ENCODE measurements around the gene FARS2. TPM values are rescaled to one million over a fixed set of nuclear protein-coding genes. Genes with fewer than 3 reads are reported as not detected.

Gene FARS2
- total RNA-seq, 5 donors from 2014 or later (not counting 1 experiment from before 2014, with no cell fraction given): 17.9 to 24.2 (median 20.3) TPM

DNA sequence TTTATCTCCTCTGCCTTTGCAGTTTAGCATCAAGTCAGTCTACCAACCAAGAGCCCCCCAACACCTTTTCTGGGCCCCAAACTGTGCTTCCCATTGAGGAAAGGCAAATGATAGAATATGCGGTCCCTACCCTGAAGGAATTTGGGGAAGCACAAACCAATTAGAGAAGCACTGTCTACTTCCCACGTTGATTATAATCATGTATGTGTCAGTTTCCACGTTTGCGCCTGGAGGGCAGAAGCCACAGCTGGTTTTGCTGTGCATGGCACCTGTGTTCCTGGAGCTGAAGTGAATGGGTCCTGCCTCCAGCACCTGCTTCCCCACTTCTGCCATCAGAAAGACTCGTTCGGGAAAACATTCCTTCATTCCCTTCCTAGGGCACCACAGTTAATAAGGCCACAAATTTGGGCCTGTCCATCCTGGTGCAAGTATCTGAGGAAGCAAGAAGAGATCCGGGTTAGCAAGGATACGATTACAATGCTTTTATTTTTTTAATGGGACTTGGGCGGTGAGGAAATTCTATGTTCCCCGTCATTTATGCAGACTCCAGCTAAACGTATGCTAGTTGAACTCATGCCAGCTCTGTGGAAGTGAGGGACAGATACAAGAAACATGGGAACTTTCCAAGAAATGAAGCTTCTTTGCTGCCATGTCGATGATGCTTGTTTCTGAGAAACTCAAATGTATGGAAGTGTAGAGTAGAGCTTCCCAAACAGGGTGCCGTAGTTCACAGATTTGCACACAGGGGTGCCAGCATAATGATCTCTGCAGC is 411.9 kb downstream of the FARS2 start:
- POLR2A ChIA-PET: no interaction called here
- Histone ChIP-seq H3K4me1 (ENCODE audit: control insufficient read depth in 1 of 2, extremely low read depth in 1 of 2, insufficient read depth in 2 of 2, low read length in 2 of 2) (peaks cover 26 to 34% of the 10 kb centered on the region in 2 experiments), H3K4me3 (ENCODE audit: control insufficient read depth in 1 of 2, extremely low read depth in 1 of 2, low read length in 1 of 2) (no peak overlapping the region), H3K27me3 (replicated peaks in 1 of 2; ENCODE audit: control insufficient read depth in 2 of 2, extremely low read depth in 1 of 2, insufficient read depth in 2 of 2, low read length in 1 of 2) (no peaks in the 10 kb centered on the region), H3K9me3 (no peaks in the 10 kb centered on the region), H3K36me3 (ENCODE audit: control insufficient read depth in 2 of 2, extremely low read depth in 1 of 2, insufficient read depth in 1 of 2, low read length in 1 of 2) (no peaks in the 10 kb centered on the region), H3K27ac (ENCODE audit: low read length) (no peak overlapping the region)
- CTCF ChIA-PET: no interaction called here
- no peak overlapping the region for H3K4me3 Mint-ChIP-seq
- ATAC-seq (replicated peaks in 1 of 4) (no peak), DNase-seq (no peak)
- 91% methylated on average over 10 of the region's 13 CpGs for WGBS (ENCODE audit: insufficient coverage)
- H3K27me3 Mint-ChIP-seq: no peaks in the 10 kb centered on the region
- peaks cover 11% of the 10 kb centered on the region for H3K36me3 Mint-ChIP-seq
- H3K4me1 Mint-ChIP-seq: peaks cover 39 to 42% (median 41%) of the 10 kb centered on the region in 3 donors
- no peaks in the 10 kb centered on the region for H3K9me3 Mint-ChIP-seq
- H3K27ac Mint-ChIP-seq: no peak overlapping the region

DNA sequence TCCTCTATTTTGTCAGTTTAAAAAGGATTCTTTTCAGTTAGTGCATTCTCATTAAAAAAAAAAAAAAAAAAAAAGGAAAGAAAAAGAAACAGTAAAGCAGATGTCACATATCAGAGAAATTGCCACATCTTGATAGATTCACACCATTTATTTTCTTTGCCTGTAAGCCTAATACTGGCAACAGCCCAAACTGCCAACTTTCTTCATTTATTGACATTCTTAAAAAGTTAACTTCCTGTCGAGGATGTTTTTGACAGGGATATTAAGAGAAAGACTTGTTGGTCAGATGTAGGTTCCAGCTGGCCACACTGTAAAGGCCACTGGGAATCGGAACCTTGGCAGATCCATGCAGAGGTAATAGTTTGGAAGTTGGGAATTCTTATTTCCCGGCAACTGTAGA is 412.8 kb downstream of the FARS2 start:
- ChIA-PET POLR2A (no interaction called here), CTCF (no interaction called here)
- H3K36me3 ChIP-seq (ENCODE audit: control insufficient read depth in 2 of 2, extremely low read depth in 1 of 2, insufficient read depth in 1 of 2, low read length in 1 of 2): no peaks in the 10 kb centered on the region
- H3K27me3 ChIP-seq (replicated peaks in 1 of 2; ENCODE audit: control insufficient read depth in 2 of 2, extremely low read depth in 1 of 2, insufficient read depth in 2 of 2, low read length in 1 of 2): no peaks in the 10 kb centered on the region
- Mint-ChIP-seq H3K4me3 (no peak overlapping the region), H3K27ac (no peak overlapping the region), H3K9me3 (no peaks in the 10 kb centered on the region), H3K4me1 (peaks cover 35 to 44% (median 41%) of the 10 kb centered on the region in 3 donors), H3K36me3 (peaks cover 11% of the 10 kb centered on the region), H3K27me3 (no peaks in the 10 kb centered on the region)
- ATAC-seq (replicated peaks in 1 of 4) (no peak), DNase-seq (no peak)
- H3K9me3 ChIP-seq: no peaks in the 10 kb centered on the region
- WGBS (ENCODE audit: insufficient coverage): 75% methylated on average over 1 of the region's 3 CpGs
- H3K27ac ChIP-seq (ENCODE audit: low read length): no peak overlapping the region
- H3K4me1 ChIP-seq (ENCODE audit: control insufficient read depth in 1 of 2, extremely low read depth in 1 of 2, insufficient read depth in 2 of 2, low read length in 2 of 2): peaks cover 19 to 33% of the 10 kb centered on the region in 2 experiments
- H3K4me3 ChIP-seq (ENCODE audit: control insufficient read depth in 1 of 2, extremely low read depth in 1 of 2, low read length in 1 of 2): no peak overlapping the region

DNA sequence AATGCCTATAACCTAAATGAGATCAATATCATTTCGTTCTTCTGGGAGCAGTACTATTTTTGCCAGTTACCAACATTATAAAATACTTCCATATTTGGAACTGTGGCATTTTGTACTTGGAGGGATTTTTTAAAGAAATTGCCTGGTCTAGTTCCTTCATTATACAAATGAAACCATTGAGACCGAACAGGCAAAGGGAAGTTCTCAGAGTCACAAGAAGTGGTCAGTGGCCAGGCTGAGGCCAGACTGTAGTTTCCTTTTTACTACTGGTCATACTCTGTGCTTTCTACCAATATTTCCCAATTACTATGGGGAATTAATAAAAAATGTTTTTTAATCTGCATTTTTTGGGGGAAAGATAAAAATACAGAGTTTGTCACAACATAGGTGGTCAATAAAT is 413.4 kb downstream of the FARS2 start:
- H3K36me3 ChIP-seq (ENCODE audit: control insufficient read depth in 2 of 2, extremely low read depth in 1 of 2, insufficient read depth in 1 of 2, low read length in 1 of 2): no peaks in the 10 kb centered on the region
- CTCF ChIA-PET: no interaction called here
- H3K9me3 ChIP-seq: no peaks in the 10 kb centered on the region
- Mint-ChIP-seq H3K4me3 (no peak overlapping the region), H3K27me3 (no peaks in the 10 kb centered on the region), H3K36me3 (peaks cover 12% of the 10 kb centered on the region), H3K4me1 (peaks cover 37 to 46% (median 42%) of the 10 kb centered on the region in 3 donors), H3K9me3 (no peaks in the 10 kb centered on the region), H3K27ac (no peak overlapping the region)
- peaks cover 15 to 32% of the 10 kb centered on the region in 2 experiments for H3K4me1 ChIP-seq (ENCODE audit: control insufficient read depth in 1 of 2, extremely low read depth in 1 of 2, insufficient read depth in 2 of 2, low read length in 2 of 2)
- H3K27me3 ChIP-seq (replicated peaks in 1 of 2; ENCODE audit: control insufficient read depth in 2 of 2, extremely low read depth in 1 of 2, insufficient read depth in 2 of 2, low read length in 1 of 2): no peaks in the 10 kb centered on the region
- no CpG with 5 or more reads among the region's 2 CpGs for WGBS (ENCODE audit: insufficient coverage)
- DNase-seq (no peak), ATAC-seq (replicated peaks in 1 of 4) (no peak)
- H3K4me3 ChIP-seq (ENCODE audit: control insufficient read depth in 1 of 2, extremely low read depth in 1 of 2, low read length in 1 of 2): no peak overlapping the region
- H3K27ac ChIP-seq (ENCODE audit: low read length): no peak overlapping the region
- POLR2A ChIA-PET: no interaction called here

DNA sequence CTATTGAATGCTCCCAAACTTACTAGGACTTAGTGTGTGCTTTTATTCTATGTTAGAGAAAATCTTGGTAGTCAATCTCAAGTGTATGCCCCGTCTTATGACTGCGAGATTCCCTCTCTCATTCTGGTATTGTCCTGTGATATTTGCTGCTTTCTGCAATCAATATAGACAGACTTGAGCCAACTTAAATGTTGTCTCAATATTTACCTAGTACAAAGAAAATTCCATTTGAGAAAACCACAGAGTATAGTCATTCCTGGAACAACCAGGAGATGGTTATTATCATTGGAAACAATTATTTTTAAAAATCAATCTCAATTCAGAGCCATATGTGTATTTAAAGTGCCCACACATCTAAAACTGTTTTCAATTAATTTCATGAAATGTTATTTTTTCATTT is 415.4 kb downstream of the FARS2 start:
- Histone ChIP-seq H3K27me3 (replicated peaks in 1 of 2; ENCODE audit: control insufficient read depth in 2 of 2, extremely low read depth in 1 of 2, insufficient read depth in 2 of 2, low read length in 1 of 2) (no peaks in the 10 kb centered on the region), H3K4me1 (ENCODE audit: control insufficient read depth in 1 of 2, extremely low read depth in 1 of 2, insufficient read depth in 2 of 2, low read length in 2 of 2) (peaks cover 7 to 28% of the 10 kb centered on the region in 2 experiments), H3K9me3 (no peaks in the 10 kb centered on the region), H3K4me3 (ENCODE audit: control insufficient read depth in 1 of 2, extremely low read depth in 1 of 2, low read length in 1 of 2) (no peak overlapping the region), H3K27ac (ENCODE audit: low read length) (no peak overlapping the region), H3K36me3 (ENCODE audit: control insufficient read depth in 2 of 2, extremely low read depth in 1 of 2, insufficient read depth in 1 of 2, low read length in 1 of 2) (no peaks in the 10 kb centered on the region)
- Mint-ChIP-seq H3K4me3 (no peak overlapping the region), H3K4me1 (peaks cover 35 to 45% (median 39%) of the 10 kb centered on the region in 3 donors), H3K27ac (no peak overlapping the region), H3K36me3 (peaks cover 13% of the 10 kb centered on the region), H3K9me3 (no peaks in the 10 kb centered on the region), H3K27me3 (no peaks in the 10 kb centered on the region)
- no CpG with 5 or more reads among the region's 2 CpGs for WGBS (ENCODE audit: insufficient coverage)
- ChIA-PET POLR2A (no interaction called here), CTCF (no interaction called here)
- no peak for ATAC-seq (replicated peaks in 1 of 4)
- DNase-seq: no peak

DNA sequence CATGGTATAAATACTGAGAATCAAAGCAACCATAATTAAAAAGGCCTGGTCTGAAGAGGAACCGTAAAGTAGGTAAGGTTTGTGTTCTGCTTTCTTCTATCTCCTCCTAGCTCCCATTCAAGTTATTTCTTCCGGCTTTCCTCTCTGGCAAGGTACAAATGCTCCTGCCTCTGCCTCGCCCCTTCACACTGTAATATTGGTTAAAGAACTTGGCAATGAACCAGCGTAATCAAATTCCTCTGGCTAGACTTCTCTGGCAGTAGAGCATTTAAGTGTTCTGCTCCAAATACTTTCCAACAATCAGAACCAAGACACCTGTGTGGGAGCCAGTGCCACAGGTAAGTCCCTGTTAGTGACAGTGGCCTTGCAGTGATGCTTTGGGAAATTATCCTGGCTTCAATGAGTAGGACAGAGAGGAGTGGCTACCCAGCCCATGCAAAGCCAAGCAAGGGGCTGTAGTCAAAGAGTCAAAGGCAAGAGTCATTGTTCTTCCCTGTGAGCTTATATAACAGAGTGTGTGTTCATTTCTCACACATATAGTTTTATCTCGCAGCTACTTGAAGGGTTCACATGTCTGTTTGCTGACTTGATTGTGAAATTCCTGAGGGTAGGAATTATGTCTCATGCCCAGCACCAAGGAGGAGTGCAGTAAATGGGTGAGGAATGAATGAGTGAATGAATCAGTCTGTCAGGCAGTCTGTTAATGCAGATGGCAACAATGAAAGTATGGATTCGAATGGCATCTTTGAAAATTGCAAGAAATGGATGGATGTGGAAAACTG is 416.1 kb downstream of the FARS2 start:
- Mint-ChIP-seq H3K27me3 (no peaks in the 10 kb centered on the region), H3K27ac (no peak overlapping the region), H3K9me3 (no peaks in the 10 kb centered on the region), H3K4me1 (peaks cover 33 to 40% (median 34%) of the 10 kb centered on the region in 3 donors), H3K4me3 (no peak overlapping the region), H3K36me3 (peaks cover 11% of the 10 kb centered on the region)
- Histone ChIP-seq H3K4me3 (ENCODE audit: control insufficient read depth in 1 of 2, extremely low read depth in 1 of 2, low read length in 1 of 2) (no peak overlapping the region), H3K9me3 (no peaks in the 10 kb centered on the region), H3K27me3 (replicated peaks in 1 of 2; ENCODE audit: control insufficient read depth in 2 of 2, extremely low read depth in 1 of 2, insufficient read depth in 2 of 2, low read length in 1 of 2) (no peaks in the 10 kb centered on the region), H3K36me3 (ENCODE audit: control insufficient read depth in 2 of 2, extremely low read depth in 1 of 2, insufficient read depth in 1 of 2, low read length in 1 of 2) (no peaks in the 10 kb centered on the region), H3K4me1 (ENCODE audit: control insufficient read depth in 1 of 2, extremely low read depth in 1 of 2, insufficient read depth in 2 of 2, low read length in 2 of 2) (peaks cover 2 to 26% of the 10 kb centered on the region in 2 experiments), H3K27ac (ENCODE audit: low read length) (no peak overlapping the region)
- ChIA-PET POLR2A (no interaction called here), CTCF (no interaction called here)
- ATAC-seq (replicated peaks in 1 of 4): no peak
- no peak for DNase-seq
- 77% methylated on average over 2 of the region's 6 CpGs for WGBS (ENCODE audit: insufficient coverage)

DNA sequence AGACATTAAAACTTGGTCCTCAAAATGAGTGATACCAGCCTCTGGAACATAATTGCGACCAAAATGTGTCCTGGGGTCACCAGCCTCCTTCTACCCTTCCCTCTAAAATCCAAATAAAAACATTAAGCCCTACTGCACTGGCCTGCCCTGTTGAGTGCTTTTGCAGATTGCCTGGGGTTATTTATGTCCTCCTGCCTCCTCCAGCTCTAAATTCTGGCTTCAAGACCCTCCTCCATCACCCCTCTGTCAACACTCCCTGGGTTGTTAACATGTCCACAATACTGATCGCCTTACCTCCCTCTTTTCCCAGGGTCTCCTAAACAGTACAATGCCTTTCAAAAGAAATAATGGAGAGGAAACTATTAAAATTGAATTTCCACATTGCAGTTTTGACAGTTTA is 418.0 kb downstream of the FARS2 start:
- Mint-ChIP-seq H3K4me1 (peaks cover 30 to 38% (median 31%) of the 10 kb centered on the region in 3 donors), H3K27me3 (no peaks in the 10 kb centered on the region), H3K4me3 (no peak overlapping the region), H3K36me3 (peaks cover 26% of the 10 kb centered on the region), H3K9me3 (peaks cover 0 to 6% (median 4%) of the 10 kb centered on the region in 3 donors), H3K27ac (peak overlapping the region in 1 of 2 donors; percentile 3)
- no peaks in the 10 kb centered on the region for H3K36me3 ChIP-seq (ENCODE audit: control insufficient read depth in 2 of 2, extremely low read depth in 1 of 2, insufficient read depth in 1 of 2, low read length in 1 of 2)
- 80% methylated on average over 1 of the region's 2 CpGs for WGBS (ENCODE audit: insufficient coverage)
- H3K4me3 ChIP-seq (ENCODE audit: control insufficient read depth in 1 of 2, extremely low read depth in 1 of 2, low read length in 1 of 2): no peak overlapping the region
- ChIA-PET CTCF (no interaction called here), POLR2A (interaction anchor here in 1 of 2 donors (0.6 kb wide), 1 partner anchor 90 kb away, joined by 3 read pairs; no protein-coding TSS in a partner anchor)
- H3K9me3 ChIP-seq: no peaks in the 10 kb centered on the region
- H3K27ac ChIP-seq (ENCODE audit: low read length): no peak overlapping the region
- ATAC-seq (replicated peaks in 1 of 4) (no peak), DNase-seq (no peak)
- H3K27me3 ChIP-seq (replicated peaks in 1 of 2; ENCODE audit: control insufficient read depth in 2 of 2, extremely low read depth in 1 of 2, insufficient read depth in 2 of 2, low read length in 1 of 2): no peaks in the 10 kb centered on the region
- H3K4me1 ChIP-seq (ENCODE audit: control insufficient read depth in 1 of 2, extremely low read depth in 1 of 2, insufficient read depth in 2 of 2, low read length in 2 of 2): peaks cover 2 to 26% of the 10 kb centered on the region in 2 experiments
